Sigmoid colon (tissue), 7 donors: ENCODE results near the gene DOCK1. TPM values are rescaled to one million over a fixed set of nuclear protein-coding genes. Genes with fewer than 3 reads are reported as not detected.
A peak's percentile ranks its signal among the peaks of the same experiment; 100 is the strongest.

Experiments
- DNase-seq: peaks from one replicate; pipeline ENCODE4 v3.0.0-alpha.2; 2019
- H3K27ac ChIP-seq, 4 donors: fragments of 200-600 bp; sonication (generic); one replicate each; pipeline ENCODE4 v1.5.1; 2016 to 2019; ENCODE audit warnings: mild to moderate bottlenecking in 1 of 4
- H3K27me3 ChIP-seq, 3 donors: fragments of 200-600 bp; sonication (generic); one replicate each; pipeline ENCODE4 v1.5.1; 2019; ENCODE audit warnings: mild to moderate bottlenecking in 1 of 3
- H3K36me3 ChIP-seq, 4 donors: fragments of 200-600 bp; sonication (generic); one replicate each; pipeline ENCODE4 v1.5.1; 2016 to 2019
- H3K4me1 ChIP-seq, 4 donors: fragments of 200-600 bp; sonication (generic); one replicate each; pipeline ENCODE4 v1.5.1; 2017 to 2019
- H3K4me3 ChIP-seq, 4 donors: fragments of 200-600 bp; sonication (generic); one replicate each; pipeline ENCODE4 v1.5.1; 2017 to 2019; ENCODE audit warnings: mild to moderate bottlenecking in 2 of 4, moderate library complexity in 1 of 4
- H3K9me3 ChIP-seq, 4 donors: fragments of 200-600 bp in 3 of 4; sonication (generic) in 3 of 4; one replicate each; pipeline versions ENCODE4 v1.5.1 to v1.6.1; 2013 to 2019
- CTCF ChIP-seq, 4 experiments: fragments of 450-650 bp in 3 of 4; fragments of 200-600 bp in 1 of 4; IDR thresholded peaks; one replicate each; pipeline ENCODE4 v1.5.1; 2016 to 2019; ENCODE audit warnings: antibody characterized with exemption in 4 of 4, mild to moderate bottlenecking in 3 of 4, moderate library complexity in 2 of 4
- EP300 ChIP-seq, 4 donors: sonication (generic); formaldehyde crosslinking; IDR thresholded peaks; one replicate each; pipeline ENCODE4 v1.6.1; 2017; ENCODE audit warnings: antibody characterized with exemption in 4 of 4
- POLR2A ChIP-seq, 2 donors: fragments of 450-650 bp; IDR thresholded peaks; one replicate each; pipeline ENCODE4 v1.6.1; 2016; ENCODE audit warnings: antibody characterized with exemption in 2 of 2, mild to moderate bottlenecking in 2 of 2, moderate library complexity in 2 of 2
- POLR2AphosphoS5 ChIP-seq, 4 donors: sonication (generic); formaldehyde crosslinking; IDR thresholded peaks; one replicate each; pipeline ENCODE4 v1.6.1; 2017; ENCODE audit warnings: antibody characterized with exemption in 4 of 4
- WGBS, 2 donors: extraction: QIAGEN DNeasy Blood & Tissue Kit; methylation state at CpG; one replicate each; pipeline ENCODE4 v1.1.7; 2013; 5-methylcytosine and 5-hydroxymethylcytosine counted together
- intact Hi-C: fragments of 100-400 bp; cut with DNase I; formaldehyde crosslinking; loops from one replicate; pipeline ENCODE4 v1.15.1; 2023
- polyA plus RNA-seq, 3 donors: library from polyadenylated mRNA; stranded (reverse); fragments of 200-250 nt; gene quantifications; one replicate each; pipeline ENCODE4 v1.2.3, GENCODE V29; 2013
- total RNA-seq, 4 donors: library from RNA; depleted of rRNA; stranded (reverse); fragments of >200 nt; gene quantifications; one replicate each; pipeline ENCODE4 v1.1.0, GENCODE V29; 2016
- donor health status: healthy with polysubstance abuse.
- donor health status: Bipolar disorder and iron deficiency.
- donor health status: healthy.

Gene DOCK1
- total and polyA plus RNA-seq, 7 donors: 15.0 to 53.7 (median 40.2) TPM

- Histone ChIP-seq H3K4me3 (no peak overlapping the region), H3K4me1 (peaks cover 0 to 5% (median 0%) of the 10 kb centered on the region in 4 donors), H3K27me3 (no peaks in the 10 kb centered on the region), H3K27ac (no peak overlapping the region), H3K9me3 (no peaks in the 10 kb centered on the region), H3K36me3 (no peaks in the 10 kb centered on the region)
- no peak for DNase-seq
- 71 to 92% methylated on average over 7 of the region's 7 CpGs for WGBS, 2 donors
- intact Hi-C loops: no loop called here
- TF ChIP-seq POLR2AphosphoS5 (IDR thresholded peaks at IDR 0.05) (no peak), POLR2A (IDR thresholded peaks at IDR 0.05) (no peak), EP300 (IDR thresholded peaks at IDR 0.05) (no peak), CTCF (IDR thresholded peaks at IDR 0.05) (no peak)
These were observed 59.0 kb downstream of the DOCK1 start for GRCh38 chr10:126964190-126964589.

- Histone ChIP-seq H3K27ac (no peak overlapping the region), H3K4me3 (no peak overlapping the region), H3K9me3 (no peaks in the 10 kb centered on the region), H3K27me3 (no peaks in the 10 kb centered on the region), H3K4me1 (peaks cover 0 to 5% (median 0%) of the 10 kb centered on the region in 4 donors), H3K36me3 (no peaks in the 10 kb centered on the region)
- TF ChIP-seq EP300 (IDR thresholded peaks at IDR 0.05): no peak
- TF ChIP-seq POLR2A (IDR thresholded peaks at IDR 0.05): no peak
- TF ChIP-seq CTCF (IDR thresholded peaks at IDR 0.05): no peak
- no peak for TF ChIP-seq POLR2AphosphoS5 (IDR thresholded peaks at IDR 0.05)
- WGBS, 2 donors: 92 to 93% methylated on average over 5 of the region's 5 CpGs
- intact Hi-C loops: no loop called here
- no peak for DNase-seq
These were observed 61.7 kb downstream of the DOCK1 start for GRCh38 chr10:126966938-126967337.

DNA sequence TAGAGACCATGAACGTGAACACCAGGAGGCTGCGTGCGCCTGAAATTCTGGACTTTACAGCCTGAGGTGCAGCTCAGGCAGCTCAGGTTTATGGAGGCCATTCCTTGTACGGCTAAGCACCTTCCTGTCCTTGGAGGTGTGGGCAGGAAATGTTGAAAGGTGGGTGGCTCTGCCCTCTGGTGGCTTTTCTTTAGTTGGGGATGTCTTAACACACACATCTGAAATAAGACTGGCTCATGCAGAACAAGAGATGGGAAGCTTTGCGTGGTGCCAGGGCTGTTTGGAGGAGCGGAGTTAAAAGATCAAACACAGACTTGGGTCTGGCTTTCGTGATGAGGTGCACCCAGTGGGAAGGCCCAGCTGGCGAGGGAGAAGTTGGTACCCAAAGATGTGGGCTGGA is 64.1 kb downstream of the DOCK1 start:
- WGBS, 2 donors: 81 to 89% methylated on average over 8 of the region's 8 CpGs
- intact Hi-C loops: no loop called here
- Histone ChIP-seq H3K27me3 (no peaks in the 10 kb centered on the region), H3K4me1 (peaks cover 0 to 17% (median 9%) of the 10 kb centered on the region in 4 donors), H3K27ac (no peak overlapping the region), H3K9me3 (no peaks in the 10 kb centered on the region), H3K36me3 (peaks cover 0 to 3% (median 0%) of the 10 kb centered on the region in 4 donors), H3K4me3 (no peak overlapping the region)
- TF ChIP-seq EP300 (IDR thresholded peaks at IDR 0.05) (no peak), POLR2AphosphoS5 (IDR thresholded peaks at IDR 0.05) (no peak), CTCF (IDR thresholded peaks at IDR 0.05) (peak in 1 of 4 experiments; percentile 12), POLR2A (IDR thresholded peaks at IDR 0.05) (no peak)
- DNase-seq: no peak

GRCh38 chr10:126972635-126973414 is 67.6 kb downstream of the DOCK1 start:
- WGBS, 2 donors: 55 to 66% methylated on average over 11 of the region's 11 CpGs
- H3K9me3 ChIP-seq: no peaks in the 10 kb centered on the region
- no peak overlapping the region for H3K4me3 ChIP-seq
- peak overlapping the region; percentile 9 to 35 (median 26) for H3K27ac ChIP-seq
- intact Hi-C loops: no loop called here
- DNase-seq: no peak
- TF ChIP-seq POLR2A (IDR thresholded peaks at IDR 0.05) (no peak), CTCF (IDR thresholded peaks at IDR 0.05) (no peak), POLR2AphosphoS5 (IDR thresholded peaks at IDR 0.05) (no peak), EP300 (IDR thresholded peaks at IDR 0.05) (no peak)
- peaks cover 0 to 12% (median 9%) of the 10 kb centered on the region in 4 donors for H3K4me1 ChIP-seq
- H3K27me3 ChIP-seq: no peaks in the 10 kb centered on the region
- H3K36me3 ChIP-seq: peaks cover 0 to 25% (median 0%) of the 10 kb centered on the region in 4 donors
